ENCODE measurements around the gene MIOX. TPM values are rescaled to one million over a fixed set of nuclear protein-coding genes. Genes with fewer than 3 reads are reported as not detected.

Gene MIOX
- total RNA-seq, 1 experiment from 2014 or later: 0.32 TPM

GRCh38 chr22:50525104-50525857, 38.6 kb downstream of the MIOX start, which contains the start of gene SCO2:
SCO2 (minus strand) TSS chr22:50525598; CDS start chr22:50524411, 1,187 bp downstream.
- no TSS peak for BruUV-seq (replicated peaks)
- ChIA-PET POLR2A (ENCODE audit: low non-redundant PET) (interaction anchor here (0.6 to 1.0 kb wide), 4 partner anchors 16 to 281 kb away, joined by 4 to 8 read pairs (median 4); partner anchors contain the start of gene TUBGCP6), CTCF (interaction anchor here (0.5 to 2.2 kb wide), 15 partner anchors 10 to 283 kb away, joined by 3 to 20 read pairs (median 8); partner anchors contain the start of genes LMF2, NCAPH2 and SYCE3)
- no peaks in the 10 kb centered on the region for H3K9me3 ChIP-seq (ENCODE audit: low read depth, low read length, poor library complexity, severe bottlenecking)
- peak; percentile 98 for DNase-seq (ENCODE audit: low spot score)
- H3K27me3 ChIP-seq (replicated peaks; ENCODE audit: insufficient read depth, low read depth, low read length, poor library complexity): peaks cover 7% of the 10 kb centered on the region
- peak within 1 kb of the TSS; percentile 65 for H3K4me3 ChIP-seq (ENCODE audit: low read depth, low read length, poor library complexity, severe bottlenecking)
- H3K27ac ChIP-seq (ENCODE audit: low read depth, low read length, poor library complexity, severe bottlenecking): peak within 1 kb of the TSS; percentile 90
- intact Hi-C loops (cut with micrococcal nuclease; ENCODE audit: unreplicated experiment): no loop called here
- H3K36me3 ChIP-seq (ENCODE audit: insufficient read depth, low read length, poor library complexity, severe bottlenecking): peaks cover 40% of the 10 kb centered on the region
- H3K4me1 ChIP-seq (ENCODE audit: insufficient read depth, low read length, poor library complexity, severe bottlenecking): peaks cover 20% of the 10 kb centered on the region
- no peak for TF ChIP-seq EZH2 (IDR thresholded peaks at IDR 0.05; ENCODE audit: borderline replicate concordance, low read depth, low read length, poor library complexity, severe bottlenecking)
- TF ChIP-seq CTCF (conservative IDR thresholded peaks at IDR 0.05; ENCODE audit: low read depth, low read length): peak; percentile 64; the same call in 1 of the 2 replicates

GRCh38 chr22:50525858-50526107, 39.1 kb downstream of the MIOX start:
- TF ChIP-seq CTCF (conservative IDR thresholded peaks at IDR 0.05; ENCODE audit: low read depth, low read length): no peak; the same call in 1 of the 2 replicates
- TF ChIP-seq EZH2 (IDR thresholded peaks at IDR 0.05; ENCODE audit: borderline replicate concordance, low read depth, low read length, poor library complexity, severe bottlenecking): no peak
- POLR2A ChIA-PET (ENCODE audit: low non-redundant PET): interaction anchor here (0.7 to 1.0 kb wide), 3 partner anchors 16 to 282 kb away, joined by 4 to 8 read pairs (median 4); partner anchors contain the start of gene TUBGCP6
- Histone ChIP-seq H3K36me3 (ENCODE audit: insufficient read depth, low read length, poor library complexity, severe bottlenecking) (peaks cover 40% of the 10 kb centered on the region), H3K27me3 (replicated peaks; ENCODE audit: insufficient read depth, low read depth, low read length, poor library complexity) (peaks cover 12% of the 10 kb centered on the region), H3K9me3 (ENCODE audit: low read depth, low read length, poor library complexity, severe bottlenecking) (no peaks in the 10 kb centered on the region), H3K4me1 (ENCODE audit: insufficient read depth, low read length, poor library complexity, severe bottlenecking) (peaks cover 25% of the 10 kb centered on the region), H3K27ac (ENCODE audit: low read depth, low read length, poor library complexity, severe bottlenecking) (peak overlapping the region; percentile 90), H3K4me3 (ENCODE audit: low read depth, low read length, poor library complexity, severe bottlenecking) (peak overlapping the region; percentile 65)
- BruUV-seq (replicated peaks): no TSS peak
- DNase-seq (ENCODE audit: low spot score): no peak
- intact Hi-C loops (cut with micrococcal nuclease; ENCODE audit: unreplicated experiment): no loop called here
- CTCF ChIA-PET: interaction anchor here (0.6 to 2.2 kb wide), 14 partner anchors 10 to 284 kb away, joined by 3 to 20 read pairs (median 8); partner anchors contain the start of genes LMF2, NCAPH2 and SYCE3

GRCh38 chr22:50526108-50526833, 39.6 kb downstream of the MIOX start:
- Histone ChIP-seq H3K27ac (ENCODE audit: low read depth, low read length, poor library complexity, severe bottlenecking) (peak overlapping the region; percentile 90), H3K9me3 (ENCODE audit: low read depth, low read length, poor library complexity, severe bottlenecking) (no peaks in the 10 kb centered on the region), H3K4me3 (ENCODE audit: low read depth, low read length, poor library complexity, severe bottlenecking) (peak overlapping the region; percentile 65), H3K4me1 (ENCODE audit: insufficient read depth, low read length, poor library complexity, severe bottlenecking) (peaks cover 30% of the 10 kb centered on the region), H3K36me3 (ENCODE audit: insufficient read depth, low read length, poor library complexity, severe bottlenecking) (peaks cover 35% of the 10 kb centered on the region), H3K27me3 (replicated peaks; ENCODE audit: insufficient read depth, low read depth, low read length, poor library complexity) (peaks cover 17% of the 10 kb centered on the region)
- ChIA-PET CTCF (interaction anchor here (0.6 to 2.2 kb wide), 9 partner anchors 9 to 274 kb away, joined by 3 to 19 read pairs (median 12); partner anchors contain the start of genes LMF2, NCAPH2 and SYCE3), POLR2A (ENCODE audit: low non-redundant PET) (interaction anchor here (0.7 to 1.0 kb wide), 3 partner anchors 17 to 282 kb away, joined by 4 to 8 read pairs (median 4); partner anchors contain the start of gene TUBGCP6)
- TF ChIP-seq CTCF (conservative IDR thresholded peaks at IDR 0.05; ENCODE audit: low read depth, low read length) (peak; percentile 62), EZH2 (IDR thresholded peaks at IDR 0.05; ENCODE audit: borderline replicate concordance, low read depth, low read length, poor library complexity, severe bottlenecking) (no peak)
- peak; percentile 90 for DNase-seq (ENCODE audit: low spot score)
- intact Hi-C loops (cut with micrococcal nuclease; ENCODE audit: unreplicated experiment): no loop called here
- no TSS peak for BruUV-seq (replicated peaks)
